Measurements from ENCODE around the gene MTMR6.
"Not testable (repeated sequence)": the region's sequence is repeated elsewhere in the genome, so short reads cannot be mapped to it uniquely, and the experiment has no call there.

Gene MTMR6

GRCh38 chr13:25329706-25330105 is 42.4 kb upstream of the MTMR6 start:
- no peaks in the 10 kb centered on the region for H3K27me3 ChIP-seq (ENCODE audit: insufficient read depth, low read length)
- H3K4me1 ChIP-seq (ENCODE audit: insufficient read depth, low read length, severe bottlenecking) = no peaks in the 10 kb centered on the region
- no peaks in the 10 kb centered on the region for H3K9me2 ChIP-seq (ENCODE audit: low read depth, low read length)
- H3K9ac ChIP-seq (ENCODE audit: low read length) = no peak overlapping the region
- H3K79me2 ChIP-seq (ENCODE audit: insufficient read depth, low read length) = no peaks in the 10 kb centered on the region
- no peaks in the 10 kb centered on the region for H3F3A ChIP-seq (ENCODE audit: insufficient read depth, low read length)
- no peak overlapping the region for H2AFZ ChIP-seq (ENCODE audit: low read length)
- H3K4me2 ChIP-seq (ENCODE audit: low read length) = no peak overlapping the region
- no peaks in the 10 kb centered on the region for H3K9me3 ChIP-seq (ENCODE audit: low read length)
- TF ChIP-seq, protein P1, sequence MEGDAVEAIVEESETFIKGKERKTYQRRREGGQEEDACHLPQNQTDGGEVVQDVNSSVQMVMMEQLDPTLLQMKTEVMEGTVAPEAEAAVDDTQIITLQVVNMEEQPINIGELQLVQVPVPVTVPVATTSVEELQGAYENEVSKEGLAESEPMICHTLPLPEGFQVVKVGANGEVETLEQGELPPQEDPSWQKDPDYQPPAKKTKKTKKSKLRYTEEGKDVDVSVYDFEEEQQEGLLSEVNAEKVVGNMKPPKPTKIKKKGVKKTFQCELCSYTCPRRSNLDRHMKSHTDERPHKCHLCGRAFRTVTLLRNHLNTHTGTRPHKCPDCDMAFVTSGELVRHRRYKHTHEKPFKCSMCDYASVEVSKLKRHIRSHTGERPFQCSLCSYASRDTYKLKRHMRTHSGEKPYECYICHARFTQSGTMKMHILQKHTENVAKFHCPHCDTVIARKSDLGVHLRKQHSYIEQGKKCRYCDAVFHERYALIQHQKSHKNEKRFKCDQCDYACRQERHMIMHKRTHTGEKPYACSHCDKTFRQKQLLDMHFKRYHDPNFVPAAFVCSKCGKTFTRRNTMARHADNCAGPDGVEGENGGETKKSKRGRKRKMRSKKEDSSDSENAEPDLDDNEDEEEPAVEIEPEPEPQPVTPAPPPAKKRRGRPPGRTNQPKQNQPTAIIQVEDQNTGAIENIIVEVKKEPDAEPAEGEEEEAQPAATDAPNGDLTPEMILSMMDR (IDR thresholded peaks at IDR 0.05; ENCODE audit: low read length) = no peak
- TF ChIP-seq EZH2 (IDR thresholded peaks at IDR 0.05; ENCODE audit: borderline replicate concordance, low read length) = no peak
- H3K4me3 ChIP-seq (ENCODE audit: low read depth, low read length, poor library complexity, severe bottlenecking) = no peak overlapping the region
- H3K27ac ChIP-seq (ENCODE audit: low read depth, low read length, poor library complexity, severe bottlenecking) = no peak overlapping the region
- H4K20me1 ChIP-seq (ENCODE audit: insufficient read depth, low read length) = no peaks in the 10 kb centered on the region; the same call in 1 of the 2 replicates
- H3K36me3 ChIP-seq (ENCODE audit: insufficient read depth, low read length) = peaks cover 98% of the 10 kb centered on the region

- no peaks in the 10 kb centered on the region; the same call in 1 of the 2 replicates for H4K20me1 ChIP-seq (ENCODE audit: insufficient read depth, low read length)
- H3K9ac ChIP-seq (ENCODE audit: low read length) = no peak overlapping the region
- H3K4me2 ChIP-seq (ENCODE audit: low read length) = no peak overlapping the region
- H3F3A ChIP-seq (ENCODE audit: insufficient read depth, low read length) = no peaks in the 10 kb centered on the region
- no peaks in the 10 kb centered on the region for H3K4me1 ChIP-seq (ENCODE audit: insufficient read depth, low read length, severe bottlenecking)
- H3K9me2 ChIP-seq (ENCODE audit: low read depth, low read length) = no peaks in the 10 kb centered on the region
- H2AFZ ChIP-seq (ENCODE audit: low read length) = no peak overlapping the region
- H3K36me3 ChIP-seq (ENCODE audit: insufficient read depth, low read length) = peaks cover 95% of the 10 kb centered on the region
- TF ChIP-seq, protein P1 (IDR thresholded peaks at IDR 0.05; ENCODE audit: low read length) = no peak
- no peak for TF ChIP-seq EZH2 (IDR thresholded peaks at IDR 0.05; ENCODE audit: borderline replicate concordance, low read length)
- no peak overlapping the region for H3K27ac ChIP-seq (ENCODE audit: low read depth, low read length, poor library complexity, severe bottlenecking)
- H3K79me2 ChIP-seq (ENCODE audit: insufficient read depth, low read length) = no peaks in the 10 kb centered on the region
- no peaks in the 10 kb centered on the region for H3K27me3 ChIP-seq (ENCODE audit: insufficient read depth, low read length)
- no peak overlapping the region for H3K4me3 ChIP-seq (ENCODE audit: low read depth, low read length, poor library complexity, severe bottlenecking)
- H3K9me3 ChIP-seq (ENCODE audit: low read length) = no peaks in the 10 kb centered on the region
Observed at GRCh38 chr13:25324100-25324499, 36.8 kb upstream of the MTMR6 start.

- peaks cover 96% of the 10 kb centered on the region for H3K36me3 ChIP-seq (ENCODE audit: insufficient read depth, low read length)
- H3F3A ChIP-seq (ENCODE audit: insufficient read depth, low read length) = no peaks in the 10 kb centered on the region
- H3K27ac ChIP-seq (ENCODE audit: low read depth, low read length, poor library complexity, severe bottlenecking) = no peak overlapping the region
- no peaks in the 10 kb centered on the region for H3K27me3 ChIP-seq (ENCODE audit: insufficient read depth, low read length)
- no peaks in the 10 kb centered on the region for H3K9me2 ChIP-seq (ENCODE audit: low read depth, low read length)
- H3K9ac ChIP-seq (ENCODE audit: low read length) = no peak overlapping the region
- H2AFZ ChIP-seq (ENCODE audit: low read length) = no peak overlapping the region
- H3K4me3 ChIP-seq (ENCODE audit: low read depth, low read length, poor library complexity, severe bottlenecking) = no peak overlapping the region
- TF ChIP-seq, protein P1 (IDR thresholded peaks at IDR 0.05; ENCODE audit: low read length) = no peak
- TF ChIP-seq EZH2 (IDR thresholded peaks at IDR 0.05; ENCODE audit: borderline replicate concordance, low read length) = no peak
- no peak overlapping the region for H3K4me2 ChIP-seq (ENCODE audit: low read length)
- H3K79me2 ChIP-seq (ENCODE audit: insufficient read depth, low read length) = no peaks in the 10 kb centered on the region; the same call in 1 of the 2 replicates
- no peaks in the 10 kb centered on the region for H3K4me1 ChIP-seq (ENCODE audit: insufficient read depth, low read length, severe bottlenecking)
- no peaks in the 10 kb centered on the region for H3K9me3 ChIP-seq (ENCODE audit: low read length)
- no peaks in the 10 kb centered on the region; the same call in 1 of the 2 replicates for H4K20me1 ChIP-seq (ENCODE audit: insufficient read depth, low read length)
Observed at GRCh38 chr13:25319771-25320170, 32.5 kb upstream of the MTMR6 start.

DNA sequence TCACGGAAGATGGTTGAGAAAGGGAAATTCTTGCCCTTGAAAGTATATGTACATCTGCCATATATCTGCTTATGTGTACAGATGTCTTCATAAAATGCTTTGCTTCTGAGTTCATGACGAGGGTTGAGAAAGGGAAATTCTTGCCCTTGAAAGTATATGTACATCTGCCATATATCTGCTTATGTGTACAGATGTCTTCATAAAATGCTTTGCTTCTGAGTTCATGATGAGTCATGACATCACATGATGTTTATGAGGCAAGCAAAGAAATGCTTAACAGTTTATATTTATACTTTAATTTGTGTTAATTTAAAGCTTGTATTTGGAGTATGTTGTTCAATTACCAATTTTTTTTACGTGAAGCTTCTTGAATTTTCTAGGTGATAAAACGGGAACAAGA is 31.7 kb upstream of the MTMR6 start:
- H3K36me3 ChIP-seq (ENCODE audit: insufficient read depth, low read length) = peaks cover 96% of the 10 kb centered on the region
- H3K27me3 ChIP-seq (ENCODE audit: insufficient read depth, low read length); H3K79me2 ChIP-seq (ENCODE audit: insufficient read depth, low read length); H3K9me3 ChIP-seq (ENCODE audit: low read length); H4K20me1 ChIP-seq (ENCODE audit: insufficient read depth, low read length); H3K27ac ChIP-seq (ENCODE audit: low read depth, low read length, poor library complexity, severe bottlenecking); H3F3A ChIP-seq (ENCODE audit: insufficient read depth, low read length); H3K9ac ChIP-seq (ENCODE audit: low read length); H3K4me2 ChIP-seq (ENCODE audit: low read length); H3K4me1 ChIP-seq (ENCODE audit: insufficient read depth, low read length, severe bottlenecking); H2AFZ ChIP-seq (ENCODE audit: low read length); H3K4me3 ChIP-seq (ENCODE audit: low read depth, low read length, poor library complexity, severe bottlenecking); H3K9me2 ChIP-seq (ENCODE audit: low read depth, low read length): not testable (repeated sequence)

Data from OCI-LY1 (cell line).